ENCODE measurements around the gene PIP.
"Not testable (repeated sequence)": the region's sequence is repeated elsewhere in the genome, so short reads cannot be mapped to it uniquely, and the experiment has no call there.

PIP gene

DNA sequence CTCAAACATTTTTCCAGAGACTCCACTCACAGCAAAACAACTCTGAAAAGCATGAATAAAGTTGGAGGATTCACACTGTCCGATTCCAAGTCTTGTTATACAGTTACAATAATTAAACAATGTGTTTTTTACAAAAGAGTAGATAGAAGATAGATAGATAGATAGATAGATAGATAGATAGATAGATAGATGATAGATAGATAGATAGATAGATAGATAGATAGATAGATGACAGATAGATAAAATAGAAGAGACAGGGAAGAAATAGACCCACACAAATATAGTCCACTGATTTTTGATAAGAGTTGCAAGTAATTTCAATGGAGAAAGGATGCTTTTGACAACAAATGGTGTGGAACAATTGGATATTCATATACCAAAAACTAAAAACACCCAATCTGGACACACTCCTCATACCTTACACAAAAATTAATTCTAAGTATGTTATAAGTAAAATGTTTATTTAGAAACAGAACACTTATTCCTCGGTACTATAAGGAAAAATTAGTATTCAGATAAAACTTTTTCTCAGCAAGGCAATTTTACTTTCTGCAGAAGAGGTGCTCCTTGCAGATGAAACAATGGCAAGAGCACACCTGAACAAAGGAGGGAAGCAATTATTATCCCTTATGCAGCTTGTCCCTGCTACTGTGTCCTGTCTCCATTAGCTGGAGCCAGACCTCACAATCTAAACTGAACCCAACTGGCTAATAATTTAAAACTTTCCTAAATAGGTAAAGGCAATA lies 45.7 kb downstream of the PIP start:
- DNase-seq (ENCODE audit: low read depth): no peak

DNA sequence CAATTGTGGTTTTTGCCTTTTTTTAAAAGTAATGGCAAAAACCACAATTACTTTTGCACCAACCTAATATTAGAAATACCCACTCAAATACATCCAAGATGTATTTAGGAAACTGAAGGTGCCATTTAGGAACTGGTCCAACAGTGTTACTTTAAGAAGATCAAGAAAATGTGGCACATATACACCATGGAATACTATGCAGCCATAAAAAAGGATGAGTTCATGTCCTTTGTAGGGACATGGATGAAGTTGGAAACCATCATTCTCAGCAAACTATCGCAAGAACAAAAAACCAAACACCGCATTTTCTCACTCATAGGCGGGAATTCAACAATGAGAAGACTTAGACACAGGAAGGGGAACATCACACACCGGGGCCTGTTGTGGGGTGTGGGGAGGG lies 48.9 kb downstream of the PIP start:
- DNase-seq (ENCODE audit: low read depth): not testable (repeated sequence)

DNA sequence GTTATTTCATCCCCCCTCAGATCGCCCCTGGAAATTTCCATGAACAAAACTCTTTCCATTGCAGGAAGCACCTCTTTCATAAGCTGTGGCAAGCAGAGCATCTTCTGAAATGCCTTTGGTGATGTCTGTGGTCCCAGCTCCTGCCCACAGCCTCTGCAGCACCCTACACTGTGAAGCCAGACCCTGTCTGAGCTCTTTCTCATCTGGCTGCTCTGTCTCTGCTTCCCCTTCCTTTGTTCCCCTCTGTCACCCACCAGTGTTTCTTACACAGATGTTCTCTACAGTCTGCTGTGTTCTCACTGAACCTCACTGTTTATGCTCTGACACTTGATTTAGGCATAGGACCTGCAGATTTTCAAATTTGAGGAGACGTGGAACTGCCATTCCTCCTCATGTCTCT lies 49.5 kb downstream of the PIP start:
- no peak for DNase-seq (ENCODE audit: low read depth)

GRCh38 chr7:143183024-143183423 lies 51.1 kb downstream of the PIP start, which contains the start of gene TAS2R39:
TAS2R39 (plus strand) TSS chr7:143183419; CDS start chr7:143183419, 0 bp downstream.
- no peak for DNase-seq (ENCODE audit: low read depth)

GRCh38 chr7:143185551-143185950 lies 53.7 kb downstream of the PIP start:
- no peak for DNase-seq (ENCODE audit: low read depth)

- DNase-seq (ENCODE audit: low read depth): no peak
Measured at GRCh38 chr7:143188994-143189393, 57.1 kb downstream of the PIP start.

Measured in stimulated activated CD4-positive, alpha-beta T cell treated with anti-CD3 and anti-CD28 coated beads, Interleukin-2, amount 100 ng/mL, for 4 hours (primary cell).